SK-N-SH treated with all-trans-retinoic acid at 6 μM for 48 hours (cell line): ENCODE results near the gene PCSK9.

Source experiments
- ATAC-seq: fragments of 200-7000 bp; cut with Tn5 transposase; 3 replicates; pipeline ENCODE4 v1.9.1; 2020; ENCODE audit warnings: mild to moderate bottlenecking, moderate library complexity
- BACH2 ChIP-seq: fragments of 250-450 bp; sonication (Bioruptor Pico); IDR thresholded peaks from 2 replicates; pipeline ENCODE4 v1.9.0; 2021; ENCODE audit warnings: mild to moderate bottlenecking, borderline replicate concordance
- GLIS3 ChIP-seq: fragments of 250-450 bp; sonication (Bioruptor Pico); IDR thresholded peaks from 2 replicates; pipeline ENCODE4 v1.5.0; 2020; ENCODE audit warnings: mild to moderate bottlenecking, moderate library complexity
- ISL1 ChIP-seq: fragments of 250-450 bp; sonication (Bioruptor Pico); IDR thresholded peaks from 2 replicates; pipeline ENCODE4 v2.1.2; 2022; ENCODE audit warnings: mild to moderate bottlenecking, moderate library complexity
- OSR1 ChIP-seq: fragments of 250-450 bp; sonication (Bioruptor Pico); IDR thresholded peaks from 2 replicates; pipeline ENCODE4 v1.8.0; 2022; ENCODE audit warnings: moderate library complexity, mild to moderate bottlenecking, inconsistent platforms
- RARB ChIP-seq: fragments of 250-450 bp; sonication (Bioruptor Pico); IDR thresholded peaks from 2 replicates; pipeline ENCODE4 v1.8.0; 2021; ENCODE audit warnings: mild to moderate bottlenecking, moderate library complexity
- SNAI2 ChIP-seq: fragments of 250-450 bp; sonication (Bioruptor Pico); IDR thresholded peaks from 2 replicates; pipeline ENCODE4 v1.5.0; 2020; ENCODE audit warnings: mild to moderate bottlenecking, moderate library complexity
- TCF4 ChIP-seq: fragments of 250-450 bp; sonication (Bioruptor Pico); IDR thresholded peaks from 2 replicates; pipeline ENCODE4 v1.8.0; 2021; ENCODE audit warnings: mild to moderate bottlenecking, moderate library complexity, borderline replicate concordance
- TOX ChIP-seq: fragments of 250-450 bp; sonication (Bioruptor Pico); IDR thresholded peaks from 2 replicates; pipeline ENCODE4 v1.8.0; 2021; ENCODE audit warnings: mild to moderate bottlenecking, moderate library complexity, borderline replicate concordance
- ZC3H10 ChIP-seq: fragments of 250-450 bp; sonication (Bioruptor Pico); IDR thresholded peaks from 2 replicates; pipeline ENCODE4 v1.5.1; 2021; ENCODE audit warnings: mild to moderate bottlenecking, moderate library complexity
- ZFP3 ChIP-seq: fragments of 250-450 bp; sonication (Bioruptor Pico); IDR thresholded peaks from 2 replicates; pipeline ENCODE4 v1.5.0; 2020; ENCODE audit warnings: mild to moderate bottlenecking, moderate library complexity
- ZFP30 ChIP-seq: fragments of 450-650 bp; formaldehyde crosslinking; IDR thresholded peaks from 2 replicates; pipeline ENCODE4 v1.5.0; 2022; ENCODE audit warnings: mild to moderate bottlenecking, moderate library complexity
- ZNF565 ChIP-seq: fragments of 450-650 bp; formaldehyde crosslinking; conservative IDR thresholded peaks from 2 replicates; pipeline ENCODE4 v1.5.0; 2020; ENCODE audit warnings: low read depth, mild to moderate bottlenecking, moderate library complexity
- ZNF70 ChIP-seq: fragments of 450-650 bp; formaldehyde crosslinking; IDR thresholded peaks from 2 replicates; pipeline ENCODE4 v1.5.0; 2020; ENCODE audit warnings: mild to moderate bottlenecking, moderate library complexity
- ZNF8 ChIP-seq: fragments of 450-650 bp; formaldehyde crosslinking; IDR thresholded peaks from 2 replicates; pipeline ENCODE4 v1.5.0; 2020; ENCODE audit warnings: mild to moderate bottlenecking, moderate library complexity
- TF ChIP-seq, protein P1 (sequence below): fragments of 250-450 bp; sonication (Bioruptor Pico); IDR thresholded peaks from 2 replicates; pipeline ENCODE4 v1.8.0; 2021; ENCODE audit warnings: low read depth, mild to moderate bottlenecking, moderate library complexity, borderline replicate concordance
- TF ChIP-seq, protein P2 (sequence below): fragments of 250-450 bp; sonication (Bioruptor Pico); IDR thresholded peaks from 2 replicates; pipeline ENCODE4 v1.8.0; 2020; ENCODE audit warnings: mild to moderate bottlenecking, moderate library complexity, borderline replicate concordance
- TF ChIP-seq, protein P3 (sequence below): fragments of 250-450 bp; sonication (Bioruptor Pico); IDR thresholded peaks from 2 replicates; pipeline ENCODE4 v1.5.1; 2020; ENCODE audit warnings: low read depth, mild to moderate bottlenecking, moderate library complexity
- TF ChIP-seq, protein P4 (sequence below): fragments of 250-450 bp; sonication (Bioruptor Pico); IDR thresholded peaks from 2 replicates; pipeline ENCODE4 v1.5.0; 2020; ENCODE audit warnings: mild to moderate bottlenecking, moderate library complexity

The PCSK9 gene

DNA sequence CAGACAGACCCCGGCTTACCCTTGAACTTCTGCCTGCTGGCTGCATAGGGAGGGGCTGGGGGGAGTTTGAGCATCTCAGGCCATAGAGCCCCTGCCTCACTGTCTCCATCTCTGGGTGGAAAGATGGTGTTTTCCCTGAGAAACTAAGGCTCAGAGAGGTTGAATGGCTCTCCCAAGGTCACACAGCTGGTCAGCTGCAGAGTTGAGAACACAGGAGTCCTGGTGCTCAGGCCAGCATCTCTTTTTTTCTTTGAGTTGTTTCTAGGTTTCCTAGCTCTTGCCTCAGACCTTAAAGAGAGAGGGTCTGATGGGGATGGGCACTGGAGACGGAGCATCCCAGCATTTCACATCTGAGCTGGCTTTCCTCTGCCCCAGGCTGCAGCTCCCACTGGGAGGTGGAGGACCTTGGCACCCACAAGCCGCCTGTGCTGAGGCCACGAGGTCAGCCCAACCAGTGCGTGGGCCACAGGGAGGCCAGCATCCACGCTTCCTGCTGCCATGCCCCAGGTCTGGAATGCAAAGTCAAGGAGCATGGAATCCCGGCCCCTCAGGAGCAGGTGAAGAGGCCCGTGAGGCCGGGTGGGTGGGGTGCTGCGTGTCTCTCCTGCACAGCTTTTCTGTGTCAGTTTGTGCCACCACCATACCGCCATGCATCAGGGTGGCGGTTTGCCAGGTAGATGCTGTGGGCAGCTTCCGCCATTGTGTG is 21.8 kb downstream of the PCSK9 start:
- ATAC-seq = no peak
- TF ChIP-seq ZNF8 (CRISPR knock-in tag) = no peak
- TF ChIP-seq ZNF70 (CRISPR knock-in tag) = no peak
- TF ChIP-seq, protein P1, sequence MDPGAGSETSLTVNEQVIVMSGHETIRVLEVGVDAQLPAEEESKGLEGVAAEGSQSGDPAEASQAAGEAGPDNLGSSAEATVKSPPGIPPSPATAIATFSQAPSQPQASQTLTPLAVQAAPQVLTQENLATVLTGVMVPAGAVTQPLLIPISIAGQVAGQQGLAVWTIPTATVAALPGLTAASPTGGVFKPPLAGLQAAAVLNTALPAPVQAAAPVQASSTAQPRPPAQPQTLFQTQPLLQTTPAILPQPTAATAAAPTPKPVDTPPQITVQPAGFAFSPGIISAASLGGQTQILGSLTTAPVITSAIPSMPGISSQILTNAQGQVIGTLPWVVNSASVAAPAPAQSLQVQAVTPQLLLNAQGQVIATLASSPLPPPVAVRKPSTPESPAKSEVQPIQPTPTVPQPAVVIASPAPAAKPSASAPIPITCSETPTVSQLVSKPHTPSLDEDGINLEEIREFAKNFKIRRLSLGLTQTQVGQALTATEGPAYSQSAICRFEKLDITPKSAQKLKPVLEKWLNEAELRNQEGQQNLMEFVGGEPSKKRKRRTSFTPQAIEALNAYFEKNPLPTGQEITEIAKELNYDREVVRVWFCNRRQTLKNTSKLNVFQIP (CRISPR knock-in tag) = no peak
- no peak for TF ChIP-seq OSR1 (CRISPR knock-in tag)

DNA sequence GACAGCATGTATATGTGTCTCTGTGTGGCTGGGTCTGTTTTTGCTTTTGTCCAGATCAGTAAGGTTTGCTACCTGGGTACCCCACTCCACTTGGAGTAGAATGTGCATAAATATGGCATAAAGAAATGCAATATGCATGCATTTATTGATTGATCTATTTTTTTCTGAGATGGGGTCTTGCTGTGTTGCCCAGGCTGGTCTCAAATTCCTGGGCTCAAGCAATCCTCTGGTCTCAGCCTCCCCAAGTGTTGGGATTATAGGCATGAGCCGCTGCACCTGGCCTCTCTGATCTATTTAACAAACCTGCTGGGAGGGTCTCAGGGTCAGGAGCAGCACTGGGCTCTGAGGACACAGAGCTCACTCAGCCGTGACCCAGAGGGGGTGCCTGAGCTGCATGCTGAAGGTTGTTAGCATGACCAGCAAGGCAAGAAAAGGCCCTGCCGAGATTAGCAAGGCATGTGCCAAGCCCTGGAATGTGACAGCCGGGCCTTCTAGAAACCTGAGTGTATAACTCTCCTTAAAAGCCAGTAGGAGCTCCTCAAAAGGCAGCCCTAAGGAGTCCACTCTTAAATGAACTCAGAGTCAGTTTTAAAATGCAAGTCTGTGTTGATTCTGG is 22.5 kb downstream of the PCSK9 start:
- no peak for ATAC-seq
- no peak for TF ChIP-seq GLIS3 (CRISPR knock-in tag)
- TF ChIP-seq, protein P2, sequence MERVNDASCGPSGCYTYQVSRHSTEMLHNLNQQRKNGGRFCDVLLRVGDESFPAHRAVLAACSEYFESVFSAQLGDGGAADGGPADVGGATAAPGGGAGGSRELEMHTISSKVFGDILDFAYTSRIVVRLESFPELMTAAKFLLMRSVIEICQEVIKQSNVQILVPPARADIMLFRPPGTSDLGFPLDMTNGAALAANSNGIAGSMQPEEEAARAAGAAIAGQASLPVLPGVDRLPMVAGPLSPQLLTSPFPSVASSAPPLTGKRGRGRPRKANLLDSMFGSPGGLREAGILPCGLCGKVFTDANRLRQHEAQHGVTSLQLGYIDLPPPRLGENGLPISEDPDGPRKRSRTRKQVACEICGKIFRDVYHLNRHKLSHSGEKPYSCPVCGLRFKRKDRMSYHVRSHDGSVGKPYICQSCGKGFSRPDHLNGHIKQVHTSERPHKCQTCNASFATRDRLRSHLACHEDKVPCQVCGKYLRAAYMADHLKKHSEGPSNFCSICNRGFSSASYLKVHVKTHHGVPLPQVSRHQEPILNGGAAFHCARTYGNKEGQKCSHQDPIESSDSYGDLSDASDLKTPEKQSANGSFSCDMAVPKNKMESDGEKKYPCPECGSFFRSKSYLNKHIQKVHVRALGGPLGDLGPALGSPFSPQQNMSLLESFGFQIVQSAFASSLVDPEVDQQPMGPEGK (CRISPR knock-in tag) = no peak
- TF ChIP-seq SNAI2 (CRISPR knock-in tag) = no peak
- no peak for TF ChIP-seq TOX (CRISPR knock-in tag)
- no peak for TF ChIP-seq ISL1

DNA sequence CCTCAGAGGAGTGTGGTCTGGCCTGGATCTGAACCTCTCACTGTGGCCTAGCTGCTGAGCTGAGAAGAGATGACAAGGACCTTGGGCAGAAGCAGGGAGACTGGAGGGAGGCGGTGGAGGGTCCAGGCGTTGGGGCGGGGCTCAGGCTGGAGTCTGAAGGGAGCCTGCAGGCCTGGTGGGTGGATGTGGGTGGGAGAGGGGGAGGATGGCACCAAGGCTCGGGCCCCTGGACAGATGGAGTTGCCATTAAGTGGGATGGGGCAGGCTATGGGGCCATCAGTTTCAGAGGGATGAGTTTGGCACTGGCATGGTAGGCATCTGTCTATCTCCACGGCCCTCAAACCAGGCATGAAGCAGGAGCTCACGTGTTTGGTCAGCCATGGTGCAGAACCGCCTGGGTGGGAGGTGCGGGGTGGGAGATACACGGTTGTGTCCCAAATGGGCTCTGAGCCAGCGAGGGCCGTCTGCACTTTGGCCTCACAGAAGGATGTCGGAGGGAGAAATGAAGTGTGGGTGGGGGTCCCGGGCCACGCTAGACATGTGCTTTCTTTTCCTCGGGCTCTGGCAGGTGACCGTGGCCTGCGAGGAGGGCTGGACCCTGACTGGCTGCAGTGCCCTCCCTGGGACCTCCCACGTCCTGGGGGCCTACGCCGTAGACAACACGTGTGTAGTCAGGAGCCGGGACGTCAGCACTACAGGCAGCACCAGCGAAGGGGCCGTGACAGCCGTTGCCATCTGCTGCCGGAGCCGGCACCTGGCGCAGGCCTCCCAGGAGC is 23.6 kb downstream of the PCSK9 start:
- TF ChIP-seq, protein P1 (CRISPR knock-in tag) = no peak
- no peak for TF ChIP-seq ZFP30 (CRISPR knock-in tag)
- TF ChIP-seq, protein P3, sequence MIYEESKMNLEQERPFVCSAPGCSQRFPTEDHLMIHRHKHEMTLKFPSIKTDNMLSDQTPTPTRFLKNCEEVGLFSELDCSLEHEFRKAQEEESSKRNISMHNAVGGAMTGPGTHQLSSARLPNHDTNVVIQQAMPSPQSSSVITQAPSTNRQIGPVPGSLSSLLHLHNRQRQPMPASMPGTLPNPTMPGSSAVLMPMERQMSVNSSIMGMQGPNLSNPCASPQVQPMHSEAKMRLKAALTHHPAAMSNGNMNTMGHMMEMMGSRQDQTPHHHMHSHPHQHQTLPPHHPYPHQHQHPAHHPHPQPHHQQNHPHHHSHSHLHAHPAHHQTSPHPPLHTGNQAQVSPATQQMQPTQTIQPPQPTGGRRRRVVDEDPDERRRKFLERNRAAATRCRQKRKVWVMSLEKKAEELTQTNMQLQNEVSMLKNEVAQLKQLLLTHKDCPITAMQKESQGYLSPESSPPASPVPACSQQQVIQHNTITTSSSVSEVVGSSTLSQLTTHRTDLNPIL = no peak
- TF ChIP-seq OSR1 (CRISPR knock-in tag) = no peak
- TF ChIP-seq ZNF70 (CRISPR knock-in tag) = no peak
- no peak for TF ChIP-seq TCF4 (CRISPR knock-in tag)
- TF ChIP-seq, protein P2 (CRISPR knock-in tag) = no peak
- TF ChIP-seq, protein P4, sequence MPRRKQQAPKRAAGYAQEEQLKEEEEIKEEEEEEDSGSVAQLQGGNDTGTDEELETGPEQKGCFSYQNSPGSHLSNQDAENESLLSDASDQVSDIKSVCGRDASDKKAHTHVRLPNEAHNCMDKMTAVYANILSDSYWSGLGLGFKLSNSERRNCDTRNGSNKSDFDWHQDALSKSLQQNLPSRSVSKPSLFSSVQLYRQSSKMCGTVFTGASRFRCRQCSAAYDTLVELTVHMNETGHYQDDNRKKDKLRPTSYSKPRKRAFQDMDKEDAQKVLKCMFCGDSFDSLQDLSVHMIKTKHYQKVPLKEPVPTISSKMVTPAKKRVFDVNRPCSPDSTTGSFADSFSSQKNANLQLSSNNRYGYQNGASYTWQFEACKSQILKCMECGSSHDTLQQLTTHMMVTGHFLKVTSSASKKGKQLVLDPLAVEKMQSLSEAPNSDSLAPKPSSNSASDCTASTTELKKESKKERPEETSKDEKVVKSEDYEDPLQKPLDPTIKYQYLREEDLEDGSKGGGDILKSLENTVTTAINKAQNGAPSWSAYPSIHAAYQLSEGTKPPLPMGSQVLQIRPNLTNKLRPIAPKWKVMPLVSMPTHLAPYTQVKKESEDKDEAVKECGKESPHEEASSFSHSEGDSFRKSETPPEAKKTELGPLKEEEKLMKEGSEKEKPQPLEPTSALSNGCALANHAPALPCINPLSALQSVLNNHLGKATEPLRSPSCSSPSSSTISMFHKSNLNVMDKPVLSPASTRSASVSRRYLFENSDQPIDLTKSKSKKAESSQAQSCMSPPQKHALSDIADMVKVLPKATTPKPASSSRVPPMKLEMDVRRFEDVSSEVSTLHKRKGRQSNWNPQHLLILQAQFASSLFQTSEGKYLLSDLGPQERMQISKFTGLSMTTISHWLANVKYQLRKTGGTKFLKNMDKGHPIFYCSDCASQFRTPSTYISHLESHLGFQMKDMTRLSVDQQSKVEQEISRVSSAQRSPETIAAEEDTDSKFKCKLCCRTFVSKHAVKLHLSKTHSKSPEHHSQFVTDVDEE (CRISPR knock-in tag) = no peak
- no peak for TF ChIP-seq SNAI2 (CRISPR knock-in tag)
- no peak for TF ChIP-seq BACH2 (CRISPR knock-in tag)
- no peak for TF ChIP-seq ZNF565 (CRISPR knock-in tag)
- no peak for TF ChIP-seq ZC3H10 (CRISPR knock-in tag)
- no peak for TF ChIP-seq ISL1
- no peak for TF ChIP-seq ZFP3 (CRISPR knock-in tag)
- TF ChIP-seq TOX (CRISPR knock-in tag) = no peak
- no peak for TF ChIP-seq RARB (CRISPR knock-in tag)
- no peak for ATAC-seq
